Measurements from ENCODE around the gene OOSP3.
A peak's percentile ranks its signal among the peaks of the same experiment; 100 is the strongest.
"Not testable (repeated sequence)": the region's sequence is repeated elsewhere in the genome, so short reads cannot be mapped to it uniquely, and the experiment has no call there.

OOSP3 gene, protein sequence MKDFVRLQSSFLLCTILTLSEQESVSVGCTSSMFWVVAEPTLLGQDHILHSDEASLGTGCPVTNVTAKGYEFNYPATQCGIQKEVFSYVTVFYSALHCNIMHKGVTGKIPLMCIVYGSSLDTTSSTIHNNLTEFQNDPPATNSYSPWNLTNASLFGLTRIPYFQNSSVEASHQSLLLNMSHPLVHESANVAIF

GRCh38 chr11:59878575-59878974 lies at the start of gene OOSP3:
OOSP3 (plus strand) TSS chr11:59878782; CDS start chr11:59878809, 27 bp downstream.
- DNase-seq (ENCODE audit: low read depth, low spot score): no peak

- DNase-seq (ENCODE audit: low read depth, low spot score): no peak
Observed at GRCh38 chr11:59829358-59829757, 49.2 kb upstream of the OOSP3 start.

- no peak for DNase-seq (ENCODE audit: low read depth, low spot score)
Observed at GRCh38 chr11:59833602-59834001, 45.0 kb upstream of the OOSP3 start.

DNA sequence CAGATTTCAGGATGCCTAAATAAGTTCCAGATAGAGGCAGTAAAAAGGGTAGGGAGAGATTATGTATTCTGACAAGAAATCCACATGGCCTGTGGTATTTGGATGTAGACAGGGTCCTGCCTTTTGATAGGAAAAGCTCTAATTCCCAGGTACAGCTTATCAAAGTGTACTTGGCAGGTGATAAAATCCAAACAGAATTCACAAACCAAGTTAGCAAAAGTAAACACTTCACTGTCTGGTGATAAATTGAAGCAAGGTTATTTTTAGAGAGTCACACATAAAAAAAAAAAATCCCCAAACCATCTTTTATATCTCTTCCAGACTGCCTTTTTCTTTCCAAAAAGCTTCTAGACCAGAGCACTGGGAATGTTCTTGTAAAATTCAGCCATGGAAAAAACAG lies 39.0 kb upstream of the OOSP3 start:
- DNase-seq (ENCODE audit: low read depth, low spot score): no peak

DNA sequence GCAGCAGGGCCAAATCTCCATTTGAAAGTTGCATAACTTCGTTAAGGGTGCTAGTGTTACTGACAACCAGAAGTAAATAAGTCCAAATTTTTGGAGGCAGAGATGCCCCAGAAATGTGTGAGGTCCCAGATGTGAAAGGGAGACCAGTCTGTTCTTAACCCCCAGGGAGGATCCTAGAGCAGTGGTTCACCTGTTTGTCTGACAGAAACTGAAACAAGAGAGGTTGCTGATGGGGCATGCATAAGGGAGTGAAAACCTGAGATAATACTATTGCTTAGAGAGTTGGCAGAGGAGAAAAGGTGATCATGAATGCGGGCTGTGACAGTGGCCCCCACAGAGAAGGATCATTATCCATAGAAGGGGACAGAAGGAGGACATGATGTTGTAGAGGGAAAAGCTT lies 37.1 kb upstream of the OOSP3 start:
- DNase-seq (ENCODE audit: low read depth, low spot score): no peak

DNA sequence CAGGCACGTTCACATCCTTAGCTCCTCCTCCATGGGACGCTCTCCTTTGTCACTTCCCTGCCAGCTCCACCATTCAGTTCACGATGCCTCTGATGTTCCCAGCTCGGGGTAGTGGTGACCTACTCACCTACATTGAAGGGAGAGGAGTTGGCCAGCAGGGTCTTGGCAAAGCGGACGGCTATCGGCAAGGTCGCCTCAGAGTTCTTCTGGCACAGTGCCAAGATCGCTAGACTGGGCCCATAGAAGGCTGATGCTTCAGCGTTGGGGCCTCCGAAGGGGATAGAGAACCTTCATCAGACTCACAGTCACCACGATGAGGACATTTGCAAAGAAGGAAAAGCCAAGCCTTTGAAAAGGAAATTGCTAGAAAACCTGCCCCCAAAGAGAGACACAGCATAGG lies 36.3 kb upstream of the OOSP3 start:
- DNase-seq (ENCODE audit: low read depth, low spot score): no peak

DNA sequence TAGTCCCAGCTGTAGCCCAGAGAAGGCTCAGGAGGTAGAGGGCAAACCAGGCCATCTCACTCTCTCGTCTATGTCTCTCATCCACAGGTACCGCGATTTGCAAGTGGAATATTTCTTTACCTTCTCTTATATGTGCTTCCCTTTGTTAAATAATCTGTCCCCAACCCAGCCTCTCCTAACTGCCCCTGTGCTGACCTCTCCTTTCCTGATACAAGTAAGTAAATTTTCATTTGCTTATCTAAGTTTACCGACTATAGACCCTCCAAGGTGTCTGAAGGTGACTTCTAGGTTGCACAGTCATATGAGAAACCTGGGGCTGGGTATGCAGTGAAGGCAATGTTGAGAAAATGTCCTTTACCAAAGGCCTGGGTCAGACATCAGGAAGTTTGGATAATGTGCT lies 33.2 kb upstream of the OOSP3 start, which contains the start of gene CBLIF:
Gene CBLIF (minus strand): TSS at position 101 of the 400 bp plus-strand sequence. CDS start 46 bp downstream, at position 55.
- DNase-seq (ENCODE audit: low read depth, low spot score): no peak

- no peak for DNase-seq (ENCODE audit: low read depth, low spot score)
Observed at GRCh38 chr11:59846556-59846955, 32.0 kb upstream of the OOSP3 start.

- no peak for DNase-seq (ENCODE audit: low read depth, low spot score)
Observed at GRCh38 chr11:59847626-59848025, 31.0 kb upstream of the OOSP3 start.

GRCh38 chr11:59848439-59848838 lies 30.1 kb upstream of the OOSP3 start:
- not testable (repeated sequence) for DNase-seq (ENCODE audit: low read depth, low spot score)

DNA sequence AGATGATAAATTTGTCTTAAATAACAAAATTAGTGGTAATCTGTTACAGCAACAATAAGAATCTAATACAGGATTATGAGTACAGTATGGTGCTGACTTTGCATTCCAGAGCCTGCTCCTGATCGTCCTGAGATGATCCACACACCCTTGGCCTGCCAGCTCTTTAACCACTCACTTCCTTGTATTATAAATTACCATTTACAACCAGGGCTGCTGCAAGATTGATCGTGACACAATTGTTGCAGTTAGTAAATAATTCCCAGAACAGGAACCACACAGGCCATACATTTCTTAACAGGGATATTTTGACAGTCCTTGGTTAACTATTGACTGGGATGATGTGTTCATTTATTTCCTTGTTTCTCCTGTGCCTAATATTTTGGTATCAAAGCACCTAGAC lies 29.5 kb upstream of the OOSP3 start:
- no peak for DNase-seq (ENCODE audit: low read depth, low spot score)

GRCh38 chr11:59849551-59849950 lies 29.0 kb upstream of the OOSP3 start:
- DNase-seq (ENCODE audit: low read depth, low spot score): not testable (repeated sequence)

DNA sequence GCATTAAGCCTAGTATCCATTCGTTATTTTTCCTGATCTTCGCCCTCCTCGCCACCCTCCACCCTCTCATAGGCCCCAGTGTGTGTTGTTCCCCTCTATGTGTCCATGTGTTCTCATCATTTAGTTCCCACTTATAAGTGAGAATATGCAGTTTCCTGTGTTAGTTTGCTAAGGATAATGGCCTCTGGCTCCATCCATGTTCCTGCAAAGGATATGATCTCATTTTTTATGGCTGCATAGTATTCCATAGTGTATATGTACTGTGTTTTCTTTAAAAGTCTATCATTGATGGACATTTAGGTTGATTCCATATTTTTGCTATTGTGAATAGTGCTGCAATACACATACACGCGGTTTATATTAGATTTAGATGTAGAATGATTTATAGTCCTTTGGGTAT lies 27.2 kb upstream of the OOSP3 start:
- not testable (repeated sequence) for DNase-seq (ENCODE audit: low read depth, low spot score)

GRCh38 chr11:59854871-59855270 lies 23.7 kb upstream of the OOSP3 start:
- DNase-seq (ENCODE audit: low read depth, low spot score): no peak

- peak; percentile 20 for DNase-seq (ENCODE audit: low read depth, low spot score)
Observed at GRCh38 chr11:59857439-59858434, 20.8 kb upstream of the OOSP3 start.

DNA sequence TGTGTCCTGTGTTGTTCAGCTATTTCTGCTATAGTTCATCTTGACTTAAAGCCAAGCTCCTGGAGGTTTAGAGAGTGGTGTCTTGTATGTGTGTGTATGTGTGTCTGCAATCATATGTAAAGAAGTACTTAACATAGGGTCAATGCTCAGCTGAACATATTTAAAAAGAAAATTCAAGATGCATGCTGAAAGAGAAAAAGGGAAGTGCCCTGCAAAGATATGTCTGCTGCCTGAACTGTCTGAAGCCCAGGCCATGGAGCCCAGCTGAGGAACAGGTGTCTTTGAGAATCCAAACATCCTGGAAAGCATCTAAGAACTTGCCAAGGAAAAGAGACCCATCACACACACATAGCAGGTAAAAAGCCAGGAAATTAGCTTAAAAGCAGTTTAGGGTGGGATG lies 18.9 kb upstream of the OOSP3 start:
- no peak for DNase-seq (ENCODE audit: low read depth, low spot score)

- no peak for DNase-seq (ENCODE audit: low read depth, low spot score)
Observed at GRCh38 chr11:59862252-59862651, 16.3 kb upstream of the OOSP3 start.

- peak; percentile 45 for DNase-seq (ENCODE audit: low read depth, low spot score)
Observed at GRCh38 chr11:59865031-59865430, 13.6 kb upstream of the OOSP3 start.

GRCh38 chr11:59866397-59866796 lies 12.2 kb upstream of the OOSP3 start, which contains the start of gene TCN1:
TCN1 (minus strand) TSS chr11:59866487; CDS start chr11:59866470, 17 bp downstream.
- no peak for DNase-seq (ENCODE audit: low read depth, low spot score)

GRCh38 chr11:59866836-59867235 lies 11.7 kb upstream of the OOSP3 start:
- no peak for DNase-seq (ENCODE audit: low read depth, low spot score)

- DNase-seq (ENCODE audit: low read depth, low spot score): no peak
Observed at GRCh38 chr11:59867946-59868345, 10.6 kb upstream of the OOSP3 start.

GRCh38 chr11:59872076-59872475 lies 6.5 kb upstream of the OOSP3 start:
- no peak for DNase-seq (ENCODE audit: low read depth, low spot score)

Data from astrocyte of the hippocampus (primary cell).